ENCODE data around the gene PKHD1.

Gene PKHD1

GRCh38 chr6:51718533-51718932 is 368.9 kb downstream of the PKHD1 start:
- no peak for TF ChIP-seq USF1 (IDR thresholded peaks at IDR 0.05)
- no peak for TF ChIP-seq FOXM1 (IDR thresholded peaks at IDR 0.05; ENCODE audit: borderline replicate concordance, low read depth)
- TF ChIP-seq RAD21 (IDR thresholded peaks at IDR 0.05; ENCODE audit: low read depth), result no peak
- no peak for TF ChIP-seq ZBTB7A (IDR thresholded peaks at IDR 0.05; ENCODE audit: low read depth)
- no peak for TF ChIP-seq EGR1 (IDR thresholded peaks at IDR 0.05)
- no peak for TF ChIP-seq NFIC (IDR thresholded peaks at IDR 0.05)
- TF ChIP-seq YY1 (IDR thresholded peaks at IDR 0.05; ENCODE audit: low read depth), result no peak
- no peak for TF ChIP-seq TCF12 (IDR thresholded peaks at IDR 0.05; ENCODE audit: low read depth)
- TF ChIP-seq CEBPB (IDR thresholded peaks at IDR 0.05), result no peak
- no peak for TF ChIP-seq REST (IDR thresholded peaks at IDR 0.05; ENCODE audit: low read depth)
- no peak for TF ChIP-seq MAX (IDR thresholded peaks at IDR 0.05)
- no peak for TF ChIP-seq TEAD4 (IDR thresholded peaks at IDR 0.05)
- TF ChIP-seq CREB1 (IDR thresholded peaks at IDR 0.05; ENCODE audit: low read depth), result no peak
- TF ChIP-seq EP300 (IDR thresholded peaks at IDR 0.05; ENCODE audit: borderline replicate concordance), result no peak

- TF ChIP-seq REST (IDR thresholded peaks at IDR 0.05; ENCODE audit: low read depth) (no peak), CREB1 (IDR thresholded peaks at IDR 0.05; ENCODE audit: low read depth) (no peak), FOXM1 (IDR thresholded peaks at IDR 0.05; ENCODE audit: borderline replicate concordance, low read depth) (no peak), ZBTB7A (IDR thresholded peaks at IDR 0.05; ENCODE audit: low read depth) (no peak), MAX (IDR thresholded peaks at IDR 0.05) (no peak), EP300 (IDR thresholded peaks at IDR 0.05; ENCODE audit: borderline replicate concordance) (no peak), EGR1 (IDR thresholded peaks at IDR 0.05) (no peak), YY1 (IDR thresholded peaks at IDR 0.05; ENCODE audit: low read depth) (no peak), RAD21 (IDR thresholded peaks at IDR 0.05; ENCODE audit: low read depth) (no peak), TAF1 (IDR thresholded peaks at IDR 0.05; ENCODE audit: low read depth) (no peak), TEAD4 (IDR thresholded peaks at IDR 0.05) (no peak), CEBPB (IDR thresholded peaks at IDR 0.05) (no peak), USF1 (IDR thresholded peaks at IDR 0.05) (no peak), NFIC (IDR thresholded peaks at IDR 0.05) (no peak), TCF12 (IDR thresholded peaks at IDR 0.05; ENCODE audit: low read depth) (no peak)
Measured at GRCh38 chr6:51717477-51717876, 369.9 kb downstream of the PKHD1 start.

- TF ChIP-seq TAF1 (IDR thresholded peaks at IDR 0.05; ENCODE audit: low read depth) (no peak), EGR1 (IDR thresholded peaks at IDR 0.05) (no peak), CREB1 (IDR thresholded peaks at IDR 0.05; ENCODE audit: low read depth) (no peak), RAD21 (IDR thresholded peaks at IDR 0.05; ENCODE audit: low read depth) (no peak), ZBTB7A (IDR thresholded peaks at IDR 0.05; ENCODE audit: low read depth) (no peak), FOXM1 (IDR thresholded peaks at IDR 0.05; ENCODE audit: borderline replicate concordance, low read depth) (no peak)
Measured at GRCh38 chr6:51711876-51712275, 375.5 kb downstream of the PKHD1 start.

GRCh38 chr6:51706086-51706485 is 381.3 kb downstream of the PKHD1 start:
- TF ChIP-seq ZBTB7A (IDR thresholded peaks at IDR 0.05; ENCODE audit: low read depth) (no peak), MAX (IDR thresholded peaks at IDR 0.05) (no peak), NFIC (IDR thresholded peaks at IDR 0.05) (no peak), CEBPB (IDR thresholded peaks at IDR 0.05) (no peak), FOXM1 (IDR thresholded peaks at IDR 0.05; ENCODE audit: borderline replicate concordance, low read depth) (no peak), USF1 (IDR thresholded peaks at IDR 0.05) (no peak), YY1 (IDR thresholded peaks at IDR 0.05; ENCODE audit: low read depth) (no peak), CREB1 (IDR thresholded peaks at IDR 0.05; ENCODE audit: low read depth) (no peak), EP300 (IDR thresholded peaks at IDR 0.05; ENCODE audit: borderline replicate concordance) (no peak), TEAD4 (IDR thresholded peaks at IDR 0.05) (no peak), TAF1 (IDR thresholded peaks at IDR 0.05; ENCODE audit: low read depth) (no peak)

GRCh38 chr6:51704932-51705540 is 382.4 kb downstream of the PKHD1 start:
- TF ChIP-seq YY1 (IDR thresholded peaks at IDR 0.05; ENCODE audit: low read depth) (no peak), EP300 (IDR thresholded peaks at IDR 0.05; ENCODE audit: borderline replicate concordance) (no peak), RAD21 (IDR thresholded peaks at IDR 0.05; ENCODE audit: low read depth) (no peak), TEAD4 (IDR thresholded peaks at IDR 0.05) (no peak), EGR1 (IDR thresholded peaks at IDR 0.05) (no peak), REST (IDR thresholded peaks at IDR 0.05; ENCODE audit: low read depth) (no peak), USF1 (IDR thresholded peaks at IDR 0.05) (no peak)

Data from Ishikawa (cell line).